ENCODE results near the gene BSND. TPM values are rescaled to one million over a fixed set of nuclear protein-coding genes. Genes with fewer than 3 reads are reported as not detected.
A peak's percentile ranks its signal among the peaks of the same experiment; 100 is the strongest.

BSND gene
- total and polyA plus RNA-seq, 9 of the 15 experiments (the other 6 are each of a cell fraction or from before 2014, with no cell fraction given): not detected

- no peak for TF ChIP-seq MITF (IDR thresholded peaks at IDR 0.05)
- TF ChIP-seq ZNF77 (CRISPR knock-in tag; IDR thresholded peaks at IDR 0.05): no peak
- TF ChIP-seq KLF1 (tag; IDR thresholded peaks at IDR 0.05): no peak
- no peak; a peak in 1 of 4 replicates for TF ChIP-seq ETV6 (IDR thresholded peaks at IDR 0.05; ENCODE audit: borderline replicate concordance in 1 of 2, low read depth in 2 of 2, low read length in 1 of 2)
- no peak for TF ChIP-seq ETV6 (CRISPR knock-in tag; IDR thresholded peaks at IDR 0.05; ENCODE audit: borderline replicate concordance)
- peak; percentile 71 for TF ChIP-seq MTA3 (IDR thresholded peaks at IDR 0.05; ENCODE audit: borderline replicate concordance)
- TF ChIP-seq EGR1 (conservative IDR thresholded peaks at IDR 0.05): no peak
- no peak for TF ChIP-seq HINFP (tag; conservative IDR thresholded peaks at IDR 0.05; ENCODE audit: low read depth)
- 0 out of 2 replicates have a peak, but pooled peaks have one; percentile 12 for TF ChIP-seq NFIC (IDR thresholded peaks at IDR 0.05)
- TF ChIP-seq SOX6 (IDR thresholded peaks at IDR 0.05): peak; percentile 49
- TF ChIP-seq OTX1 (CRISPR knock-in tag; IDR thresholded peaks at IDR 0.05): no peak
- no peak for TF ChIP-seq RFX5 (IDR thresholded peaks at IDR 0.05; ENCODE audit: low read depth, low read length)
- TF ChIP-seq ZNF124 (CRISPR knock-in tag; IDR thresholded peaks at IDR 0.05): peak; percentile 70; the same call in 1 of the 2 replicates
- peak; percentile 70 to 90 for TF ChIP-seq E2F6 (IDR thresholded peaks at IDR 0.05; ENCODE audit: borderline replicate concordance in 1 of 2, extremely low read depth in 1 of 2, insufficient read depth in 1 of 2, insufficient read length in 1 of 2, low read depth in 1 of 2, low read length in 1 of 2, poor library complexity in 1 of 2, severe bottlenecking in 1 of 2)
- TF ChIP-seq ESRRA (IDR thresholded peaks at IDR 0.05; ENCODE audit: borderline replicate concordance, low read depth): no peak
- no peak for TF ChIP-seq ZKSCAN3 (CRISPR knock-in tag; IDR thresholded peaks at IDR 0.05)
- TF ChIP-seq CREB5 (CRISPR knock-in tag; IDR thresholded peaks at IDR 0.05): no peak
- no peak for TF ChIP-seq ZNF75A (CRISPR knock-in tag; IDR thresholded peaks at IDR 0.05)
- TF ChIP-seq FOXJ3 (CRISPR knock-in tag; IDR thresholded peaks at IDR 0.05): no peak
- TF ChIP-seq TAF15 (IDR thresholded peaks at IDR 0.05; ENCODE audit: low read depth, low read length): no peak
- no peak for TF ChIP-seq ZNF316 (IDR thresholded peaks at IDR 0.05)
- TF ChIP-seq PYGO2 (tag; IDR thresholded peaks at IDR 0.05): no peak
- TF ChIP-seq ZNF347 (CRISPR knock-in tag; IDR thresholded peaks at IDR 0.05; ENCODE audit: low read depth): no peak
- no peak for TF ChIP-seq CGGBP1 (CRISPR knock-in tag; IDR thresholded peaks at IDR 0.05)
- no peak for TF ChIP-seq ZNF445 (CRISPR knock-in tag; IDR thresholded peaks at IDR 0.05; ENCODE audit: low read depth)
These were observed 40.8 kb downstream of the BSND start, which contains the start of gene PCSK9 (continued) for GRCh38 chr1:55039342-55040082.
